Lower lobe of right lung (tissue), 2 donors: ENCODE results near the gene EEA1. TPM values are rescaled to one million over a fixed set of nuclear protein-coding genes. Genes with fewer than 3 reads are reported as not detected.
A peak's percentile ranks its signal among the peaks of the same experiment; 100 is the strongest.
"Not testable (repeated sequence)": the region's sequence is repeated elsewhere in the genome, so short reads cannot be mapped to it uniquely, and the experiment has no call there.

Experiments used
- ATAC-seq, 2 donors: fragments of 200-7000 bp; cut with Tn5 transposase; one replicate each; pipeline ENCODE4 v1.9.1; 2020 to 2022; ENCODE audit warnings: mild to moderate bottlenecking in 2 of 2, moderate library complexity in 2 of 2
- DNase-seq: peaks from one replicate; pipeline ENCODE4 v3.0.0-alpha.2; 2020
- H3K27ac ChIP-seq: fragments of 200-600 bp; one replicate; pipeline ENCODE4 v1.8.0; 2022
- H3K27me3 ChIP-seq: fragments of 200-600 bp; one replicate; pipeline ENCODE4 v1.8.0; 2022; ENCODE audit warnings: low read depth
- H3K36me3 ChIP-seq: fragments of 200-600 bp; one replicate; pipeline ENCODE4 v1.8.0; 2022; ENCODE audit warnings: mild to moderate bottlenecking
- H3K4me1 ChIP-seq: fragments of 200-600 bp; one replicate; pipeline ENCODE4 v1.8.0; 2022
- H3K4me3 ChIP-seq: fragments of 200-600 bp; one replicate; pipeline ENCODE4 v1.8.0; 2022; ENCODE audit warnings: mild to moderate bottlenecking
- H3K9me3 ChIP-seq: fragments of 200-600 bp; one replicate; pipeline ENCODE4 v1.8.0; 2022
- CTCF ChIP-seq: fragments of 200-600 bp; IDR thresholded peaks from one replicate; pipeline ENCODE4 v1.8.0; 2022; ENCODE audit warnings: antibody characterized with exemption, mild to moderate bottlenecking
- intact Hi-C: fragments of 100-400 bp; cut with DNase I; formaldehyde crosslinking; loops from one replicate; pipeline ENCODE4 v1.11.0; 2022
- total RNA-seq: library from RNA; stranded (reverse); fragmentation: NEBNext Ultra II Directional; extraction: Animal tissue kit (Norgen Biotek cat#: 25700); gene quantifications from one replicate; pipeline ENCODE4 v1.2.1, GENCODE V29; 2021
- donor health status: DM: no; HTN: yes; CAD: no; lungs with severe emphysema.

EEA1 gene
- total RNA-seq, 1 donor from 2014 or later = 33.5 TPM

- H3K27ac ChIP-seq = no peak overlapping the region
- peaks cover 28% of the 10 kb centered on the region for H3K36me3 ChIP-seq
- DNase-seq (no peak), ATAC-seq (no peak)
- no peak for TF ChIP-seq CTCF
- intact Hi-C loops = no loop called here
- H3K4me3 ChIP-seq = no peak overlapping the region
- no peaks in the 10 kb centered on the region for H3K27me3 ChIP-seq
- H3K4me1 ChIP-seq = no peaks in the 10 kb centered on the region
- H3K9me3 ChIP-seq = no peaks in the 10 kb centered on the region
These were observed 134.3 kb downstream of the EEA1 start for GRCh38 chr12:92794814-92795213.

GRCh38 chr12:92794356-92794755, 134.7 kb downstream of the EEA1 start:
- DNase-seq, H3K4me3 ChIP-seq, H3K4me1 ChIP-seq, H3K27ac ChIP-seq, intact Hi-C loops, ATAC-seq, H3K9me3 ChIP-seq, H3K27me3 ChIP-seq: not testable (repeated sequence)
- peaks cover 24% of the 10 kb centered on the region for H3K36me3 ChIP-seq

- H3K27me3 ChIP-seq = no peaks in the 10 kb centered on the region
- no peak overlapping the region for H3K27ac ChIP-seq
- DNase-seq (no peak), ATAC-seq (no peak)
- no peak overlapping the region for H3K4me3 ChIP-seq
- TF ChIP-seq CTCF = no peak
- H3K4me1 ChIP-seq = no peaks in the 10 kb centered on the region
- no peaks in the 10 kb centered on the region for H3K9me3 ChIP-seq
- peaks cover 4% of the 10 kb centered on the region for H3K36me3 ChIP-seq
- intact Hi-C loops = no loop called here
These were observed 143.1 kb downstream of the EEA1 start for GRCh38 chr12:92786045-92786444.

- Histone ChIP-seq H3K4me3 (no peak overlapping the region), H3K27me3 (no peaks in the 10 kb centered on the region), H3K27ac (no peak overlapping the region), H3K9me3 (no peaks in the 10 kb centered on the region), H3K4me1 (no peaks in the 10 kb centered on the region), H3K36me3 (peaks cover 4% of the 10 kb centered on the region)
- intact Hi-C loops = no loop called here
- ATAC-seq = no peak
- DNase-seq = no peak
- TF ChIP-seq CTCF = no peak
These were observed 143.5 kb downstream of the EEA1 start for GRCh38 chr12:92785563-92785950.

- Histone ChIP-seq H3K4me3 (no peak overlapping the region), H3K9me3 (no peaks in the 10 kb centered on the region), H3K4me1 (peaks cover 2% of the 10 kb centered on the region), H3K27ac (no peak overlapping the region), H3K27me3 (no peaks in the 10 kb centered on the region), H3K36me3 (peaks cover 4% of the 10 kb centered on the region)
- intact Hi-C loops = no loop called here
- peak; percentile 49 for TF ChIP-seq CTCF
- DNase-seq (no peak), ATAC-seq (peak; percentile 89 to 94)
These were observed 144.1 kb downstream of the EEA1 start for GRCh38 chr12:92784797-92785562.

- H3K36me3 ChIP-seq = peaks cover 6% of the 10 kb centered on the region
- intact Hi-C loops = no loop called here
- no peak for ATAC-seq
- H3K27ac ChIP-seq = no peak overlapping the region
- TF ChIP-seq CTCF = no peak
- no peaks in the 10 kb centered on the region for H3K27me3 ChIP-seq
- peaks cover 7% of the 10 kb centered on the region for H3K4me1 ChIP-seq
- no peak for DNase-seq
- H3K9me3 ChIP-seq = no peaks in the 10 kb centered on the region
- H3K4me3 ChIP-seq = no peak overlapping the region
These were observed 144.7 kb downstream of the EEA1 start for GRCh38 chr12:92784356-92784755.
